K562 (cell line): ENCODE measurements around the gene STK16. TPM values are rescaled to one million over a fixed set of nuclear protein-coding genes. Genes with fewer than 3 reads are reported as not detected.
A peak's percentile ranks its signal among the peaks of the same experiment; 100 is the strongest.

ENCODE experiments used
- DIDO1 ChIP-seq: fragments of 450-650 bp; IDR thresholded peaks from 2 replicates; pipeline ENCODE4 v1.6.1; 2016; ENCODE audit warnings: low read depth, missing biosample characterization, missing genetic modification characterization
- E2F4 ChIP-seq: sonication (generic); formaldehyde crosslinking; IDR thresholded peaks from 2 replicates; pipeline ENCODE4 v1.8.0; 2022; ENCODE audit warnings: mild to moderate bottlenecking, low read depth, missing genetic modification reagents
- ERF ChIP-seq: fragments of 450-650 bp; formaldehyde crosslinking; IDR thresholded peaks from 2 replicates; pipeline ENCODE4 v1.4.0; 2020; ENCODE audit warnings: mild to moderate bottlenecking, mixed read lengths
- HMG20B ChIP-seq: fragments of 250-450 bp; sonication (Bioruptor Pico); IDR thresholded peaks from 2 replicates; pipeline ENCODE4 v1.5.0; 2021; ENCODE audit warnings: mild to moderate bottlenecking
- LARP7 ChIP-seq: fragments of 450-650 bp; IDR thresholded peaks from 2 replicates; pipeline ENCODE4 v1.6.1; 2016
- LCOR ChIP-seq: sonication (generic); formaldehyde crosslinking; IDR thresholded peaks from 2 replicates; pipeline ENCODE4 v1.8.0; 2022; ENCODE audit warnings: mild to moderate bottlenecking, missing genetic modification reagents
- LEF1 ChIP-seq: fragments of 450-650 bp; IDR thresholded peaks from 2 replicates; pipeline ENCODE4 v1.6.1; 2016; ENCODE audit warnings: mild to moderate bottlenecking
- SMARCA5 ChIP-seq: fragments of 450-650 bp; IDR thresholded peaks from 2 replicates; pipeline ENCODE4 v1.6.1; 2016
- SRF ChIP-seq, 2 experiments: fragments of 250-450, 450-650 bp in 1 of 2; sonication (Bioruptor Pico) in 1 of 2; sonication (generic) in 1 of 2; formaldehyde crosslinking; IDR thresholded peaks; 2 replicates each; pipeline versions ENCODE4 v1.5.0 to v1.5.1; 2020 to 2022; ENCODE audit warnings: mild to moderate bottlenecking in 1 of 2, missing genetic modification reagents in 1 of 2
- TAF15 ChIP-seq: fragments of 200-400 bp; formaldehyde crosslinking; IDR thresholded peaks from 2 replicates; pipeline ENCODE4 v1.6.1; 2017; ENCODE audit warnings: mild to moderate bottlenecking, low read depth, low read length, moderate library complexity
- TARDBP ChIP-seq: fragments of 450-650 bp; IDR thresholded peaks from 2 replicates; pipeline ENCODE4 v1.6.1; 2016
- ZNF175 ChIP-seq: fragments of 200-800 bp; sonication (Bioruptor generic); IDR thresholded peaks from 2 replicates; pipeline ENCODE4 v1.6.1; 2016; ENCODE audit warnings: low read depth, mild to moderate bottlenecking, missing genetic modification characterization, missing compliant biosample characterization
- ZNF217 ChIP-seq: sonication (generic); formaldehyde crosslinking; IDR thresholded peaks from 2 replicates; pipeline ENCODE4 v1.8.0; 2022; ENCODE audit warnings: mild to moderate bottlenecking, missing genetic modification reagents
- ZNF583 ChIP-seq: fragments of 250-450 bp; sonication (Bioruptor Pico); IDR thresholded peaks from 2 replicates; pipeline ENCODE4 v1.4.0; 2020
- ZNF586 ChIP-seq: fragments of 450-650 bp; formaldehyde crosslinking; conservative IDR thresholded peaks from 2 replicates; pipeline ENCODE4 v1.4.0; 2020; ENCODE audit warnings: mild to moderate bottlenecking, moderate library complexity
- polyA plus RNA-seq, 8 experiments: library from polyadenylated mRNA; depleted of rRNA in 4 of 8; stranded (reverse) in 5 of 8; unstranded in 3 of 8; fragments of >200 nt; fragmentation: Nextera tagmentation in 2 of 8; fragmentation: Illumina TruSeq in 1 of 8; extraction: Ambion mirVana in 2 of 8; extraction: Trizol in 1 of 8; gene quantifications; 2 replicates each; pipeline versions ENCODE4 v1.2.1 to v1.2.3, GENCODE V29; 2011 to 2014; ENCODE audit warnings: inconsistent platforms in 1 of 8, missing spikeins in 1 of 8
- total RNA-seq, 7 experiments: library from RNA; depleted of rRNA in 6 of 7; stranded (reverse); fragments of >200 nt in 6 of 7; fragmentation: Illumina TruSeq in 2 of 7; extraction: Trizol in 2 of 7; gene quantifications; 2 replicates each; pipeline versions ENCODE4 v1.2.1 to v1.2.3, GENCODE V29; 2011 to 2021; ENCODE audit warnings: low replicate concordance in 1 of 7
- TF ChIP-seq, protein P1 (sequence below): fragments of 450-650 bp; IDR thresholded peaks from 2 replicates; pipeline ENCODE4 v1.6.1; 2018; ENCODE audit not compliant: partially characterized antibody
- TF ChIP-seq, protein P2 (sequence below): IDR thresholded peaks from 3 replicates; pipeline ENCODE4 v1.6.1; 2011; ENCODE audit warnings: borderline replicate concordance, mild to moderate bottlenecking; ENCODE audit not compliant: insufficient read length, insufficient read depth
- TF ChIP-seq, protein P3 (sequence below), 2 experiments: IDR thresholded peaks in 1 of 2; conservative IDR thresholded peaks in 1 of 2; 2 replicates each; pipeline ENCODE4 v1.6.1; 2016; ENCODE audit warnings: low read depth in 2 of 2, mild to moderate bottlenecking in 1 of 2, missing compliant biosample characterization in 1 of 2, missing genetic modification characterization in 1 of 2, moderate library complexity in 1 of 2

Gene STK16
- total and polyA plus RNA-seq, 9 of the 15 experiments (the other 6 are each of a cell fraction or from before 2014, with no cell fraction given), result 5.4 to 36.2 (median 17.8) TPM

- TF ChIP-seq, protein P1, sequence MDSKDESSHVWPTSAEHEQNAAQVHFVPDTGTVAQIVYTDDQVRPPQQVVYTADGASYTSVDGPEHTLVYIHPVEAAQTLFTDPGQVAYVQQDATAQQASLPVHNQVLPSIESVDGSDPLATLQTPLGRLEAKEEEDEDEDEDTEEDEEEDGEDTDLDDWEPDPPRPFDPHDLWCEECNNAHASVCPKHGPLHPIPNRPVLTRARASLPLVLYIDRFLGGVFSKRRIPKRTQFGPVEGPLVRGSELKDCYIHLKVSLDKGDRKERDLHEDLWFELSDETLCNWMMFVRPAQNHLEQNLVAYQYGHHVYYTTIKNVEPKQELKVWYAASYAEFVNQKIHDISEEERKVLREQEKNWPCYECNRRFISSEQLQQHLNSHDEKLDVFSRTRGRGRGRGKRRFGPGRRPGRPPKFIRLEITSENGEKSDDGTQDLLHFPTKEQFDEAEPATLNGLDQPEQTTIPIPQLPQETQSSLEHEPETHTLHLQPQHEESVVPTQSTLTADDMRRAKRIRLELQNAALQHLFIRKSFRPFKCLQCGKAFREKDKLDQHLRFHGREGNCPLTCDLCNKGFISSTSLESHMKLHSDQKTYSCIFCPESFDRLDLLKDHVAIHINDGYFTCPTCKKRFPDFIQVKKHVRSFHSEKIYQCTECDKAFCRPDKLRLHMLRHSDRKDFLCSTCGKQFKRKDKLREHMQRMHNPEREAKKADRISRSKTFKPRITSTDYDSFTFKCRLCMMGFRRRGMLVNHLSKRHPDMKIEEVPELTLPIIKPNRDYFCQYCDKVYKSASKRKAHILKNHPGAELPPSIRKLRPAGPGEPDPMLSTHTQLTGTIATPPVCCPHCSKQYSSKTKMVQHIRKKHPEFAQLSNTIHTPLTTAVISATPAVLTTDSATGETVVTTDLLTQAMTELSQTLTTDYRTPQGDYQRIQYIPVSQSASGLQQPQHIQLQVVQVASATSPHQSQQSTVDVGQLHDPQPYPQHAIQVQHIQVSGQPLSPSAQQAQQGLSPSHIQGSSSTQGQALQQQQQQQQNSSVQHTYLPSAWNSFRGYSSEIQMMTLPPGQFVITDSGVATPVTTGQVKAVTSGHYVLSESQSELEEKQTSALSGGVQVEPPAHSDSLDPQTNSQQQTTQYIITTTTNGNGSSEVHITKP, result no peak
- no peak for TF ChIP-seq ZNF586
- no peak for TF ChIP-seq DIDO1 (tag)
- TF ChIP-seq E2F4 (CRISPR knock-in tag), result no peak
- TF ChIP-seq ZNF217, result no peak
- no peak for TF ChIP-seq LEF1
- no peak for TF ChIP-seq ERF (CRISPR knock-in tag)
- TF ChIP-seq LARP7, result no peak
- TF ChIP-seq HMG20B (CRISPR knock-in tag), result no peak
- TF ChIP-seq, protein P2, sequence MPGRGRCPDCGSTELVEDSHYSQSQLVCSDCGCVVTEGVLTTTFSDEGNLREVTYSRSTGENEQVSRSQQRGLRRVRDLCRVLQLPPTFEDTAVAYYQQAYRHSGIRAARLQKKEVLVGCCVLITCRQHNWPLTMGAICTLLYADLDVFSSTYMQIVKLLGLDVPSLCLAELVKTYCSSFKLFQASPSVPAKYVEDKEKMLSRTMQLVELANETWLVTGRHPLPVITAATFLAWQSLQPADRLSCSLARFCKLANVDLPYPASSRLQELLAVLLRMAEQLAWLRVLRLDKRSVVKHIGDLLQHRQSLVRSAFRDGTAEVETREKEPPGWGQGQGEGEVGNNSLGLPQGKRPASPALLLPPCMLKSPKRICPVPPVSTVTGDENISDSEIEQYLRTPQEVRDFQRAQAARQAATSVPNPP, result no peak
- TF ChIP-seq ZNF583 (CRISPR knock-in tag), result no peak
- TF ChIP-seq TARDBP, result no peak
- 0 out of 2 replicates have a peak, but pooled peaks have one; percentile 11 for TF ChIP-seq LCOR (CRISPR knock-in tag)
- 0 out of 2 replicates have a peak, but pooled peaks have one; percentile 31 for TF ChIP-seq ZNF175
- TF ChIP-seq SMARCA5, result peak; percentile 53; the same call in 1 of the 2 replicates
- TF ChIP-seq, protein P3, sequence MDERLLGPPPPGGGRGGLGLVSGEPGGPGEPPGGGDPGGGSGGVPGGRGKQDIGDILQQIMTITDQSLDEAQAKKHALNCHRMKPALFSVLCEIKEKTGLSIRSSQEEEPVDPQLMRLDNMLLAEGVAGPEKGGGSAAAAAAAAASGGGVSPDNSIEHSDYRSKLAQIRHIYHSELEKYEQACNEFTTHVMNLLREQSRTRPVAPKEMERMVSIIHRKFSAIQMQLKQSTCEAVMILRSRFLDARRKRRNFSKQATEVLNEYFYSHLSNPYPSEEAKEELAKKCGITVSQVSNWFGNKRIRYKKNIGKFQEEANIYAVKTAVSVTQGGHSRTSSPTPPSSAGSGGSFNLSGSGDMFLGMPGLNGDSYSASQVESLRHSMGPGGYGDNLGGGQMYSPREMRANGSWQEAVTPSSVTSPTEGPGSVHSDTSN (CRISPR knock-in tag; IDR thresholded peaks at IDR 0.05; ENCODE audit: low read depth), result no peak
- TF ChIP-seq, protein P3 (tag; conservative IDR thresholded peaks at IDR 0.05; ENCODE audit: low read depth), result no peak
- TF ChIP-seq TAF15, result no peak
- no peak for TF ChIP-seq SRF (CRISPR knock-in tag; IDR thresholded peaks at IDR 0.05)
These were observed 49.4 kb downstream of the STK16 start (continued) for GRCh38 chr2:219294356-219295351.
